GM18499 (cell line): Measurements from ENCODE around the gene OTX2.

Source experiments
- ATAC-seq: cut with Tn5 transposase; IDR thresholded peaks from one replicate; pipeline ENCODE4 v1.9.1; 2021; ENCODE audit warnings: moderate number of reproducible peaks; ENCODE audit not compliant: insufficient read depth, unreplicated experiment

Gene OTX2

DNA sequence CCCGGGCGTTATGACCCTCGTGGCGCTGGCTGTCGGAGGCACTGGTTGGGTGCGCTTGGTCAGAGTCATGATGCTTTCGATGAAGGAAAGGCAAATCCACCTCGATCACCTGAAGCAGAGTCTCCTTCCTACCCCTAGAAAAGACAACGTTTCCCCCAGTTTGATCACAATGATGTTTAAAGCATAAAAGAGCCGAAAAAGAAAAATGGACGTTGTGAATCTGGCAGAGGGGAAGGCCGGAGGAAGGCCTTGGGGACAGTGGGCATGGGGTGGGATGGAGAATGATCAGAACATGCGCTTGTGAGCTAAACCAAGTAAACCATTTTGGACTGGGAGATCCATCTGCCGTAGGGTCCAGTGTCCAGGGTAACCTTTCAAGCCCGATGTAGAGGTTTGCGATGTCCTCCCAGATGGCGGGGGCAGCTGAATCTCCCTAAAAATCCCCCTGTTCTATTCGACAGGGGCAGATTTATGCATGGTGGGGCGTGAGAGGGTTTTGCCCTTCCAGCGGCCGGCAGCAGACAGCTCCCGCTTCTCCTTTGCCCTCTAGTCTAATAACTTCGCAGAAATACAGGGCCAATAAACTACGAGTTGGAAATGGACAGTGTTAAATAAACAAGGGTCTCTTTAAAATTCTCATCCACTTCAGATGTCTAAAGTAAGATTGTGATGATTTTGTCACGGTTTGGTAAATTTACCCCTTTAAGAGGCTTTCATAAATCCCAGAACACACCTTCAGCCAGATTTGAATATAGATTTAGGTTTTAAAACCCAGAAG lies 2.3 kb upstream of the OTX2 start:
- no peak for ATAC-seq

DNA sequence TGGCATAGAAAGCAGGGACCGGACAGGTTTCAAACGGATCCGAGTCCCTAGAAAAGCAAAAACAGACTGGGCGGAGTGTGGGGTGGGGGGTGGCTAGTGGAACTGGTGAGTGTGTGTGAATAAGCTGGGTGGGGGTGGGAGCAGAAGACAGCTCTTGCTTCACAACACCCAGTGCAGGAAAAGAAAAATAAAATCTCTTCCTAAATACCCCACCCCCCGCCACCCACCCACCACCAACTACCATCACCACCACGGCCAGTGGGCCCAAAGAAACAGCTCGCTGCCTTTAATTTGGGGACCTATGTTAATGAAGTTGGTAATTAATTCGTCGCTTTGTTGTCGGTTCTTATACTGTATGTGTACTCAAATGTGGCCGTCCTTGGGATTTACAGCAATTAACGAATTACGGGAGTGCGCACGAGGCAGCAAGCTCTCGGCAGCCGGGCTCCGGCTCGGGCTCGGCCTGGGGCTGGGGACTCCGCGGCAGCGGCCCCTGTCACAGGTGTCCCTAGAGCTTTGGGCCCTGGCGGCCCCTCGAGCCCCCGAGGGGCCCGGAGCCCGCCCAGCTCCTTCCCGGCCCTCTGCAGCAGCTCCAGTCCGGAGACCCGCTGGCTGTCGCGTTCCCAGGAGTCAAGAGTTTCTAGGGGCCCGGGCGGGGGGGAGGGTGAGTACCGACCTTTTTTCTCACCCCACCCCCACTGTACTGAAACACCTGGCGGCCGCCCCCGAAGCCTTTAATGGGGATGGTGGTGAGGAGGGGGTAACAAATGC lies 1.5 kb upstream of the OTX2 start:
- no peak for ATAC-seq

DNA sequence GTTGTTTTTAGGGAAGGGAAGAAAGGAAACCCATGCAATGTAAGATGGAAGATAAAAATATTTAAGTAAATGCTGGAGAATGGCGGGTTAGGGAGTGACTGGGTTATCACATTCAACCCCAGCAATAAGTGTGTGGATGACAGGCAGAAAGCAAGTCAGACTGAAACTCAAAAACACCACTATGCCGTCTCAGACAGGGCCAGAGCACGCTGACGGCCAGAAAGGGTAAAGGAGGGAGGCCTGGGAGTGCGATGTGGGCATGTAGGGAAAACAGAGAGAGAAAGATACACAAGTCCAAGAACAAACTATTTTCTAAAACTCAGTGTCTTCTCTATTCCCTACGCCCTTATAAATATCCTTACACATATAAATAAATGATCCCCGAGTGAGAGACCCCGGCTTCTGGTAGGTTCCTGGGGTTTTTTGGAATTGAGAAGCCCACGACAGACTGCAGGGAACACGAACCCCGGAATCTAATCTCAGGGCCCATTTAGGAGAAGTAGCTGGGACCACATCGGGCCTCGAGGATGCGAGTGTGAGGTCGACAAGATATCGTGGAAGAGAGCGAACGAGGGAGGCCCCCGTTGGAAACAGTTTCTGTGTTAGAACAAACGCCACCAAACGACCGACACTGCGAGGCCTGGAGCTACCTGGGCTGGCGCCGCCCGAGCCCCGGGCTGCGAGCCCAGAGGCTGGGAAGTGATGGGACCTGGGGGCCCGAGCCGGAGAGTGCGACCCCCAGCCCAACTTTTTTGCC lies 735 bp upstream of the OTX2 start:
- no peak for ATAC-seq

DNA sequence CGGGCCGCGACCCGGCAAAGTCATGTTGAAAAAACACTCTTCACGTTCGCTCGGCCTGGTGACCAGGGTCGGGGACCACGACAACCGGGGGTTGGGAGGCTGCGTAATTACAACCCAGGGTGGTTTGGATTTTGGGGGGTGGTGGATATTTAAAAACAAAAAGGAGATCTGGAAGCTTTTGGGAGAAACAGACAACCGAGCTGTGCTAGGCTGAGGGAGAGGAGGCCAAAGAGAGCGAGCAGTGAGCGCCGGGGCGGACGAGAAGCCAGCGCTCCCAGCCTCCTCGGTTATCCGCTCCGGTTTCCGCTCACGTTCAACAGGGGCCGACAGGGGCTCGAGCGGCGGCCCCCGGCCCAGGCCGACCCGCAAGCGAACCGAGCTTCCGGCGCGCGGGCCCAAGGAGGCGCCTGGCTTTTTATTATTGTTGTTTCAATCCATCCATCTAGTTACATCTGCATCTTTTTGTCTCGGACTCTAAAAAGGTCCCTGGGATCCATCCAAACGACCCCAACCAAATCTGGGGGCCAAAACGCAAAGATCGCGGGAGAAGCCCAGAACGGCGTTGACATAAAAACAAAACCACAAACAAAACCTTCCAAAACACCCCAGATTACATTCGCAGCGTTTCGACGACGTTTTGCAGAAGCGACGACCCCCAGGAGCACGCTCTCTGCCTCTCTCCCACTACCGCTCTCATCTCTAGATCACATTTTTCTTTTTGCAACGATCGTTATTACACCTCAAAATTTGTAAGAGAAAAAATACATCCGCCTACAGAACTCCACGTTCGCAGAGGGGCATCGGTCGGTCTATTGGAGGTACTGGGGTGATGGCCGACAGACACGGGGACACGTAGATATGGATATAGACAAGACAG lies 771 bp downstream of the OTX2 start:
- ATAC-seq: no peak

DNA sequence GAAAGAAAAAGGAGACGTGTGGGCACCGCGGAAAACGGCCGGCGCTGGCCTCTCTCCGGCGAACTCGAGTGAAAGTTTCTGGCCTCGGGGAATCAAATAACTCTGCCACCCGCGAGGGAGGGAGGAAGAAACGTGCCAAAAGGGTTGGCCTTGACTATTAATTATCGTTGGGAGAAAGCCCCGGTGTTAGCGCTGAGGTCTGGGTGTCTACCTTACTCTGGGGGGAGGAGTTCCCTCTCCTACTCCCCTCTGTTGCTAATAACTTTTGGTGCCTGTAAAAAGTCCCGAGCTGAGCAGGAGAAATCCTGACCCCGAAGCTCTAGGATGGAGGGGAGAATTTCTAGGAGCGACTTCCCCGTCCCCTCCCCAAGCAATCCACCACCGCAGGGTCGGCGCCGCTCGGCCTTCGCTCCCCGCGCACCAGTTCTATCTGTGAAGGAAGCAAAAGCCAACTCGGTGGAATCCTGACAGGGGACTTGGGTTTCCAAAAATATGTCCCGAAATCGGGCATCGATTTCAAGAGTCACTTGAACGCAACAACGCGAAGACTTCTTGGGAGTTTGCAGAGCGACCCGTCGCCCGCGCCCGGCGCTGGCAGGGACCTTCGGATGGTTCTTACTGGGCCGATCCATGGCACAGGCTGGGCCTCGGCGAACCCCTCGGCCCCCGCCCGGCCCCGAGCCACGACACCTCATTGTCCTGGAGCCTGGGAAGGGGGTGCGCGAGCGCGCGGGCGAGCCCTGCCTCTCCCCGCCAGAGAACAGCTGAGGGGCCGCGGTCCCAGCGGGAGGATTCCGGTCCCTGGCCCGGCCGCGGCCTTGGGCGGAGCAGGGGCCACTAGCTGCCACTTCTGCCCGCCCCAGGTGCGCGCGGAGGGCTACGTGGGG lies 1.7 kb downstream of the OTX2 start:
- ATAC-seq: no peak

DNA sequence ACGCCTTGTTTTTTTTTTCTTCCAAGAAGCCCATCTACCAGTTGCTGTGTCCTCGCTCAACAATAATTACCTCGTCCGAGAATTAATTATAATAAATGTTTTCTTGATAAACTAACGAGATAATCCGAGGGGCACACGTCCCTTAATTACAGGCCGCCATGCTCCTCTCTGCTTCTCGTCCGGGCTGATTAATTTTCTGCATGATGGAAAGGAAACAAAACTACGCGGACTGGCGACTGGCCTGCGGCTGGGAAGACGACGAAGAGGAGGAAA lies 2.2 kb downstream of the OTX2 start:
- no peak for ATAC-seq

DNA sequence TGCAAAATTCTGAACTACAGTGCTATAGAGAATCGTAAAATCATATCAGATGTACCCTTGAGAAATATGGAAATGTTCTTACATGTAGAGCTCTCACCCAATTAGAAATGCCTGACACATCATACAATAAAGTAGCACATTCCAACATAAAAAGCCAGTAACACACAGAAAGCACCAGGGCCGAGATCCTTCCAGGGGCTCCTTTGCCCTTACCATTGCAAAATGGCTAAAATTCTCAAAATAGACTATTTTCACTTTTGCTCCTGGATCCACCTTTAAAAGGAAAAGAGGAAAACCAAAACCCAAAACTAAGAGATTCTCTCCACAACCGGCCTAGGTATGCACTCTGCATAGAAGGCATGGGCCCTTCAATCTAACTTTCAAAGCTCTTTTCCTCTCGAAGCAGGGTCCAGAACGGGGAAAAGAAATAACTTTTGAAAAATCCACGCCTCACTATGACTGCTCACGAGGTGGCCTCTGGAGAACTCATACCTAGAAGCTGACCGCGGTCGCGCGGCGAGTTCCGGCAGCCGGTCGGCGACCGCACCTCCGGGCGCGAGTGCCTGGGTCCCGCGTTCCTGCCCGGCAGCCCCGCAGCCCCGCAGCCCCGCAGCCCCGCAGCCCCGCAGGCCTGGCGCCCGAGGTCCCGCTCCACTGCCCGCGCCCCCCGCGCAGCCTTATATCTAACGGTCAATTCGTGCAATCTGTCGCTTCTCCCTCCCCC lies 2.7 kb downstream of the OTX2 start:
- ATAC-seq: no peak

DNA sequence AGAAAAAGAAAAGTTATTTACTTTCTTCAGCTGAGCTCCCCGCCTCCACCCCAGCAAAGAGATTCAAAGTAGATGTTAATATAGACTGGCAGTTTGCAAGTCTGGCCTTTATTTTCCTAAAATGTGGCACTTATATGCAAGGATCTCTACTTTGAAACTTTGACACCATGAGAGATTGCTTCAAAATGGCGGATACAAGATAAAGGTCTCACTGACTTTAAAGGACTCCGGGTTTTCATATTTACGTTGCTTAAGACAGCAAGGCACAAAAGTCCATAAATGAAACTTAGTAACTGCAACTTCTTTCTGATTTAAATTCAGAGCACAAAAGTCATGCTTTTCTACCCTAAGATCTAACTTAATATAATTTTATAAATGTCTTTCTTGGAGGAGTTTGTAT lies 3.5 kb downstream of the OTX2 start:
- no peak for ATAC-seq

DNA sequence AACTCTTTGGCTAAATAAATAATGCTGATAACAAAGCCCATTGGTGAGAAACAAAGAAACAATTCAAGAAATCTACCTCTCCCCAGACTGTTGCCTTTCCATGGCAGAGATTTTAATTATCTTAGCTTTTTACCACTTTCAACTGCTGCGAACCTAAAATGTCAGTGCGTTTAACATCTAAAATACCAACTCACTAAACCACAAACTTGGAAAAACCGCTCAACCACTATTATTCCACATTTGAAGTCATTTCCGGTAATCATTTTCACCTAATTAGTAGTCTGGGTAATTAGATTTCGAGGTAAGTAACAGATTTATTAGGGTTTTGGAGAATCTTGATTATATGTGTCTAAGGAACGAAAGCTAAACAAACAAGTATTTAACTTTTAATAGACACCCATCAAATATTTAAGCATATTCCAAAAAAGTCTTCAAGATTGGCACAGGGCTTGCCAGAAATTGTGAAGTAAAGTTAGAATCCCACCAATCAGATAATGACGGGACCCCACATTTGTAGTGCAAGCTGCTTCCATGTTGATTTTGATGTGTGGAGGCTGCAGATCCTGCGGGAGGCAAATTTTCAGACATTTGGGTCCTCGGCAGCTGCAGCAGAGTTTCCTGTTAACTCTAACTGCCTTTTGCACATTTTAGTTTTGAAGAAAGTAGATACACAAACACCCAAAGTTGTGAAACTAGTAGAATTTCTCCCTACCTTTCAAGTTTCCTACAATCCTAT lies 4.1 kb downstream of the OTX2 start:
- no peak for ATAC-seq

DNA sequence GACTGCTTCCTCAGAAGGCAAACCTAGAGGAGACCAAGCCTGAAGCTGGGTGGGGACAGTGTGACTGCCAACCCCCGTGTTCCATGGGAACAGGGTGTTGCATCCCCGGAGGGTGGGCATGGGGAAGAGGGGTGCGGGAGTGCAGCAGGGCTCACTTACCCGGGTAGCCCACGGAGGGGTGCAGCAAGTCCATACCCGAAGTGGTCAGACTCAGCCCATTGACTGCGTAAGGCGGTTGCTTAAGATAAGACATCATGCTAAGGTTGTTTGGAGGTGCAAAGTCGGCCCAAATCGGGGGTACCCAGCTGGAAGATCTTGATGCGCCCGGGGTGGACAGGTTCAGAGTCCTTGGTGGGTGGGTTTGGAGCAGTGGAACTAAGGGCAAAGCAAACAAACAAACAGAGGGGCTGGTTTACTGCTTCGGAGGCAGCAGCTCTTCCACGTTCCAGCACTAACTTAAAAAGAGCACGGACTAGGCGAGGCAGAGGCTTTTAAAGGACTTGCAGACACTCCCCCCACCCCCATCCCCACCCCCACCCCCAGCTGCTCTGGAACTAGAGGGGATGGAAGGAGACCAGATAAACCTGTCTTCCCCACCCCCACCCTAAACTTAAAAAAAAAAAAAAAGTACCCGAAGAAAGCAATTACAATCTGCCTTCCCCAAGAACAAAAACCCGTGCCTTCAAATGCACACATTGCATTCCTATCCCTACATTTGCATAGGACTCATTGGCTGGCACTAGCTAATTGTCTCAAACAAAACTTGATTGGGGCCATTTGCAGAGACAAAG lies 4.9 kb downstream of the OTX2 start:
- no peak for ATAC-seq

DNA sequence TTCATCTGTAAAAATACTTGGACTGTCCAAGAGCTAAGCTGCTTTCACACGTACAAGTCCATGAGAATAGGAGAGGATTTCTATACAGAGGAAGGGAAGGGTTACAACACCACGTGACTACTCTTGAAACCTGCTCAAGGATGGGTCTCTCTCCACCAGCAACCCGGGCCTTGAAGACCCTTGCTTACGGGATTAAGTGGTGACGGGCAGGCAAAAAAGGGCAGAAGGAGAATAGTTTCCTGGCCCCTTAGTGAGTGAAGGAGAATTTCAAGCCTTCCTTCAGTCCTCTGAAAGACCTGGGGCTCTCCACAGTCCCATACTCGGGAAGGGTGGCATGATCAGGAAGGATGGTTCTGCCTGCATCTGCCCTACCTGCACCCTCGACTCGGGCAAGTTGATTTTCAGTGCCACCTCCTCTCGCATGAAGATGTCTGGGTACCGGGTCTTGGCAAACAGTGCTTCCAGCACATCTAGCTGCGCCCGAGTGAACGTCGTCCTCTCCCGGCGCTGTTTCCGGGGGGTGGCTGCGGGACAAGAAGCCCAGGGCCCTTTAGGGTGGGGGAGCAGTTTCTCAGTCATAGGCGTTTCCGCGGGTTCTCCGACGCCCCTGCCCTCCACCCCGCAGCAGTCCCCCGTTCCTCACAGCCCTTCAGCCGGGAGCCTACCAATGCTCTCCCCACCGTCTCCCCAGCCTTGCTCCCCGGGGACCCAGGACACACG lies 6.3 kb downstream of the OTX2 start:
- ATAC-seq: no peak

DNA sequence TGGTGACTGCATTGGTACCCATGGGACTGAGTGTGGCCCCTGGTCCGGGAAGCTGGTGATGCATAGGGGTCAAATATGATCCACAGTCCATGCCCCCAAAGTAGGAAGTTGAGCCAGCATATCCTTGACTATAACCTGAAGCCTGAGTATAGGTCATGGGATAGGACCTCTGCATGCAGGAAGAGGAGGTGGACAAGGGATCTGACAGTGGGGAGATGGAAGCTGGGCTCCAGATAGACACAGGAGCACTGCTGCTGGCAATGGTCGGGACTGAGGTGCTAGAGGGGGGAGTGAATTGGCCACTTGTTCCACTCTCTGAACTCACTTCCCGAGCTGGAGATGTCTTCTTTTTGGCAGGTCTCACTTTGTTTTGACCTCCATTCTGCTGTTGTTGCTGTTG lies 8.4 kb downstream of the OTX2 start:
- ATAC-seq: no peak

DNA sequence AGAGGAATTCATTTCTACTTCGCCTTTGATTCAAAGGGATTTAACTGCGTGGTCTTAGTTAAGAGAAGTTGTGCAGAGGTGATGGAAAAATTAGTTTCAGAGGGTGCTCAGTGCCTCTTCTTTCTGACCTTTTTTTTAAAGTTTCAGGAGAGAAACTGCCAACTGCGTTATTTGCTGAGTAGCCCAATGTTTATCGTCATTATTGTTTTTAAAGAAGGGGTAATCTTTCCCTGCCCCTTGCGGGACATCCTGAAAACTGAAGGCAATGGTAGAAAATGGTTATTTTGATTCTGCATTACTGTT lies 11.0 kb downstream of the OTX2 start:
- ATAC-seq: no peak

DNA sequence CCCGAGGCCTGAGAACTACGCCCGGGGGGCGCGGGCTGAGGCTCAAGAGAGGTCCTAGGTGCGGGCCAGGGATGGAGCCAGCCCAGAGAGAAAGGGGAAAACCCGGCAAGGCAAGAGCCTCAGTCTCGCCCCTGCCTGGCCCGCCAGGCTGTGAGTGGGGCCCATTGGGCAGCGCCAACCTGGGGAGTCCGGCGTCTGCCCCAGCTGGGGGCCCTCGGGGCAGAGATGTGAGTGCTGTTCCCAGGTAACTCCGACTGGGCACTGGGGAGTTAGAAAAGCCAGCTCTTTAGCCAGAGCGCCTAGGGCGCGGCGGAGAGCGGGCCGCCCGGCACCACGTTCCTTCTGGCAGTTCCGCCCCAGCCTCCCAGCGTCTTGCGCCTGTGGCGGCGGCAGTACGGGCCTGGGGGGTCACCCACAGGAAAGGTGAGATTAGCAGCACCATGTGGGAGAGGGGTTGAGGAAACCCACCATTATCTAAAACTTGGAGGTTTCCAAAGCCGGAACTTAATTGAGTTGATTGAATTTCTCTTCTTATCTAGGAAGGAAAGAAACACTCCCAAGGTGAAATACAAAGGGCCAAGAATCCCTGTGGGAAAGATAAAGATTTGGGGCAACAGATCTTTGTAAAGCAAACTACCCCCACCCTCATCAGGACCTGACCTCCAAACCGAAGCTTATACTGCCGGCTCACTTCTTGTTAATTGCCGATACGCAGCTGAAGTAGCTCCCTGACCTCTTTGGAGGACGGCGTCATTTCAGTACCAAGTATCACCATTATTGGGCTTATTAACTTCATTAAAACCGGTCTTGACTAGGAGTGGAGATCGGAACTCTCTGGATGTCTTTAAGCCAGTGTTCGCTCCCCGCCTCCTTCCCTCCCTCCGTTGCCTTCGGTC lies 11.6 kb downstream of the OTX2 start:
- no peak for ATAC-seq

DNA sequence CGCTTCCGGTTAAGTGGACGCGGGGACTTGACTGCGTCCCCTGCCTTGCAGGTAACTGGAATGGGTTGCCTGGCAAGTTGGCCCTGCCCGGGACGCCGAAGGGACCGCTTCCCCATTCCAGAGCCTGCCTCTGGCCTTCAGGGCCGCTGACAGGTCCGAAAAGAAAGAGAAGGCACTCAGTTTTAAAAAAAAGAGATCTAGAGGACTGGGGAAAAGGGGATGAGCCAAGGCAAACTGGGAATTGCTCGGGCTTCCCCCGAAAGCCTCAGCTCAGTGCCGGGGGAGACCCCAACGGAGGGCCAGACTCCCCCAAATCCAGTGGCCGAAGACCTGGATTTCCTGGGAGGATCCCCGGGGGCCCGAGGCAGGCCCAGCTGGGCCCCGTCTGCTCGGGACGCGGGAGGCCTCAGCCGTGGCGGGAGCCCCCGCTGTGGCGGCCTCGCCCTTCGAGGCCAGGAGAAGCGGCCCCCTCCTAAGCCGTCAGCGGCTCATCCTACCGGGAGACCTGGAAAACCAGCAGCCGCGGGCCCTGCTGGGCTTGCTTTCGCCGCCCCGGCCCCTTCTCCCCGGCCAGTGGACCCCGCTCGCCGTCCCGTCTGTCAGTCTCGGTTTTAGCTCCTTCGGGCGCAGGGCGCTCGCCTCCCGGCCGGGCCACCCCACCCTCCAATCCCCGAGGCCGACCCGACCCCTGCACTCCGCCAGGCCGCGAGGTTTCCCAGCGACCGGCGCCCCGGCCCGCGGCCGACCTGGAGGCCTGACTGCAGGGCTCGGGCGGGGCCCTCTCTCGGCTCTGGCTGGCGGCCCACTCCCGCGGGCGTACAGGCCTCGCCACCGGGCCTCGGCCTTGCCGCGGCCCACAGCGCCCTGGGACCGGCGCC lies 12.5 kb downstream of the OTX2 start:
- no peak for ATAC-seq
